Stimulated activated naive CD4-positive, alpha-beta T cell treated with Interleukin-2 at 50 U/mL for 16 hours (primary cell): ENCODE results near the gene NRF1.
"Not testable (repeated sequence)": the region's sequence is repeated elsewhere in the genome, so short reads cannot be mapped to it uniquely, and the experiment has no call there.

Source experiments
- DNase-seq: peaks from one replicate; lab custom pipeline; 2025; lab: John Stamatoyannopoulos, UW

Gene NRF1

GRCh38 chr7:129607471-129608120 lies 3.9 kb upstream of the NRF1 start:
- DNase-seq: peak; percentile 14

GRCh38 chr7:129609666-129610065 lies 1.9 kb upstream of the NRF1 start:
- no peak for DNase-seq

GRCh38 chr7:129610709-129611245 lies 743 bp upstream of the NRF1 start:
- no peak for DNase-seq

DNA sequence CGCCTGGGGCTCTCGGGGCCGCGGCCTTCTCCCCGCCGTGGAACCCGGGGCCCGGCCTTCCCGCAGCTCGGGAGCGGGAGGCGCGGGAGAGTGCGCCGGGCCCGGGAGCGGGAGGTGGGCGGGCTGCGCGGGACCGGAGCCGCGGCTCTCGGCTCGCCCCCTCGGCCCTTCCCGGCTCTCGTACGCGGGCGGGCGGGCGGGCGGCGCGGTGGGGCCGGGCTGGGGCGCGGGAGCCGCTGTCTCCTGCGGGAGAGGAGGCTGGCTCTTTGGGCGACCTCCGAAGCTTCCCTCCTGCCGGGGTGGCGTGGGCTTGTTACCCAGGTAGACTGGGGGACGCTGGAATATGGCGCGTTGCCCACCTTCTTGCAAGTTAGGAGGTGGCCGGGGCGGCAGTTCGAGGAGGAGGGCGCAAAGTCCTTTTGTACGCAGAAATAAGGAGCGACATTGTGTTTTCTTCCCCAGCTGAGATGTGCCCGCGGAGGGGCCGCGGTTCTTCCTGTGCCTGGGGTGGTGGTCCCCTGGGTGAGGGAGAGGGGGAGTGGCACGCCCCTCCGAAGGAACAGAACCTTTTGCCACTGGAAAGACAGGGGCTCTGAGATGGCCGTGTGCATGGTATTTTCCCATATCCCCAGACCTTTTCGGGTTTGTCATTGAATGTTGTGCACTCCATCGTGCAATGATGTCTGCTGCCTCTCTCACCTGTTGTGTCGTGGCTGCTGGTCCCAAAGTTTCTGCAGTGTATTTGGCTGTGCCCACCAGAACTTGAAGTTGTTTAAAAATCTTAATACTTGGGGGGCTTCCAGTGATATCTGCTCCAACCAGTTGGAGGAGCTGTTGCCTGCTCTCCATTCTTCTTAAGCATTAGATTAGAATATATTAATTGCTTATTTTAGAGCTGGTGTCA lies 844 bp downstream of the NRF1 start:
- DNase-seq: peak; percentile 18

GRCh38 chr7:129613016-129613337 lies 1.5 kb downstream of the NRF1 start:
- no peak for DNase-seq

GRCh38 chr7:129615018-129615417 lies 3.5 kb downstream of the NRF1 start:
- DNase-seq: no peak

- no peak for DNase-seq
Measured at GRCh38 chr7:129616530-129616929, 5.0 kb downstream of the NRF1 start.

DNA sequence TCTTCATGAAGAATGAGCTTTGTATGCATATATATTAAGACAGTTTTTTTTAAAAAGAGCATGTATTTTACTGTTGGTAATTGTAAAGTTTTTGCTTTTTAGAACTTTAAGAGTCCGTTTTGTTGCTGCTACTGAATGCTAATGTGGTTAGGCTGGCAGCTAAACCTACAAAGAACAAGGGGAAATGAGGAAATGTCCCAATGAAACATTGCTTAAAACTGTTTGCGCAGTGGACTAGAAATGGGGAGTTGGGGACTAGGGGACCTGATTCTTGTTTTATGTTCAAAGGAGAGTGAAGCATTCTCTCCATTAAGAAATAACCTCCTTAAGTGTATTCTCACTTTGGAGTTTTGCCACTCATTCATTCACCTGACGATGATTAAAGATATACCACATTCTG lies 5.7 kb downstream of the NRF1 start:
- no peak for DNase-seq

DNA sequence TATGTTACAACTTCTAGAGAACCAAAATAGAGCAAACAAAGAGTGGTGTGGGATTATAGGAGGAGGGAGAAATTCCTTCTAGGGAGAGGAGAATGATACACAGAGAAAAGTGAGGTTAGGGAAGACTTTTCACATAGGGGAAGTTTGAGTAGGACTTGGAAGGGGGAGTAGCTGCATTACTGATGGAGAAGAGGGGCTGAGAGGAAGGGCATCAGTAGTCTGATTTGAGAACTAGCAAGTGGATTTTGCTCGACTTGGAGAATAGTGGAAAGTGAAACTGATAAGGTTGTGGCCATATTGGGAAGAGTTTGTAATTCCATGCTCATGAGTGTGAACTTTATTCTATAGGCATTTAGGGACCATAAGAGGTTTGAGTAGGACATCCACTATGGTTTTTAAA lies 6.1 kb downstream of the NRF1 start:
- no peak for DNase-seq

GRCh38 chr7:129626896-129627295 lies 15.4 kb downstream of the NRF1 start:
- no peak for DNase-seq

DNA sequence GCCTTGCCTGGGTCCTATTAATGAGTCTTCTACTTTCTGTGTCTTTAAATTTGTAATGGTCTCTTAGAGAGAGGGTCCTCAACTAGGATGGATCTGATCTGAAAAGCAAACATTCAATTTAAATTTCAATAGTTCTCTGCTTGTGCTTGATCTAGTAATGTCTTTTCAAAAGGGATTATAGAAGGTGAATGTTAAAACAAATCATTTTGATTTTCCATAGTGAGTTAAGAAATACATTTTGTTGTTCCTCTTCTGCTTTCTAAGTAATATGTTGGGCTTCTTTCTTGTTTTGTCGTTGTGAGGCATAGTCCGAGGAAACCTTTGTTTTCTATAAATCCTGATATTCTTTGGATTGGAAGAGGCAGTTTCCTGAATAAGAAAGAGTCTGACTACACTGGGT lies 18.8 kb downstream of the NRF1 start:
- no peak for DNase-seq

GRCh38 chr7:129634361-129635034 lies 23.0 kb downstream of the NRF1 start:
- no peak for DNase-seq

DNA sequence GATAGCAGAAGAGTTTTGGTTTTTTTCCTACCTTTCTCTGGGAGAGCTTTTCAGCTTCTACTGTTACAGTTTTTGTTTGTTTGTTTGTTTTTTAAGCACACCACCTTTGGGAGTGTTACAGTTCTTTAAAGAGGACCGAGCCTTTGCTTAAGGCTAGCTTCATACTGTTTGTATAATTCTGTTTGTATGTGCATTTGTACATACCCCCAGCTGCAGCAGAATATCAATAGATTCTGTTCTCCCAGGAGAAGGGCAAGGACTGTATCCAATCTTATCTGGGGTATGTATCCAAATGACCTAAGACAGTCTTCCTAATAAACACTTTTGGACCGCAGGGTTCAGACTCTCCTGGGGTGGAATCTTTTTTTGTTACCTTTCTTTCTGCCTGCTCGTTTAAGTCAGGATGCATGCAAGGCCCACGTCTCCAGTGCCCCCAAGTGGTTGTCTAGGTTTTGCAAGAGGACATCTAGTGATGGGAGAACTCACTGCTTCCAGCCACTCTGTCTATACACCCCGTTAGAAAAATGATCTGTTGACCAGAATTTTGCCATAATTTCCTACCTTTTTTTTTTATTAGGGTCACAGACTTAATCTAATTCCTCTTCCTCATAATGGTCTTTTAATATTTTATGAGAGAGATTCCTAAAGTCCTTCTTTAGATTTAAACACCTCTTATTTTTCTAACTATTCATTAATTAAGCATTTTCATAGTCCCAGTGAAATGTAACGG lies 23.9 kb downstream of the NRF1 start:
- DNase-seq: peak; percentile 63

GRCh38 chr7:129636030-129636550 lies 24.6 kb downstream of the NRF1 start:
- DNase-seq: not testable (repeated sequence)

- no peak for DNase-seq
Measured at GRCh38 chr7:129636641-129637040, 25.1 kb downstream of the NRF1 start.

GRCh38 chr7:129640400-129640799 lies 28.9 kb downstream of the NRF1 start:
- DNase-seq: no peak

DNA sequence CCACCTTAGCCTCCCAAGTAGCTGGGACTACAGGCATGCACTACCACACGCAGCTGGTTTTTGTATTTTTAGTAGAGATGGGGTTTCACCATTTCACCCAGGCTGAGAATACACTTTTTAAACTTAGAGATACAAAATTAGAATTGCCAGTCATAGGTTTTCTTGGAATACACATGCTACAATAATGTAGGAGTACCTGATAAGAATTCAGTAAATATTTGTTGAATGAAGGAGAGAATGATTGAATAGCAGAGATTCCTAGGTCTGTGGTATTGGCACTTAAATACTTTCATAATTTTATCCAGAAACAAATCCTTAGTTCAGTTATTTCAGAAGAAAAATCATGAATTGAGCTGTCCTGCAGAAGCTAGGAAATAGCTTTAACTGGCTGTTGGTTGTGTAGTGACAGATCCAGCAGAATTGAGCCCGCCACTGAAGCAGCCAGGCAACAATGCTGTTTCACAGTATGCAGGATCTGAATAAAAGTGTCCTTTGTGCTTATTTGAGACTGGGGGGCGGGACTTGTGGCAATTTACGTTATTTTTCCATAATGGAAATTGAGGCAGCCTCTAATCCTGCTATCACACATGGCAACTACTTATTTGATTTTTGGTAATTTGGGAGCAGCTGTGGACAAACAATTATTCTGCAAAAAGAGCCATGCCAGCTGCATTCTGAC lies 31.5 kb downstream of the NRF1 start:
- no peak for DNase-seq

DNA sequence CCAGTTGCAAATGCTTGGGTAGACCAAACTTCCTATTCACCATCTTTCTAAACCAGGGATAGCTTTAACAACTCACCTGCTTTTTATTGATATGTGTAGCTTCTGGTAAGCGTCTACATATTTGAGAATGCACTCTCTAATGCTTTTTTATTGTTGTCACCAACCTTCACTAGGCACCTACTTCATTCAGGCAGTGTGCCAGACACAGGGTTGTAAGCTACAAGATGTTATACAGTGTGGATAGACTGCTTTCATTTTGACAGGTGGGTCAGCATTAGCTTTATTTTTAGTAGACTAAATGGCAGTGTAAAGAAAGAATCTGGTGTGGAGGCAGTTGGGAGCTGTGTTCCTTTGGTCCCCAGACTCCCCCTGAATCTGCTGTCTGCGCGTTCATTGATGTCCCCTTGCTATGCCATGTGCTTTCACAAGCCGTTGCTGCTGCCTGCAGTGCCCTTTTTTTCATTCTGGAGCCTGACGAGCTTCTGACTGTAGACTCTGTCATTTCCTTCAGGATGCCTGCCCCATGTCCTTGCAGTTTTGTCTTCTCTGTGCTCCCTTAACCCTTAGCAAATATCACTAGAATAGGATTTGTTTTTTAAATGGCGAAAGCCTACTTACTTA lies 32.1 kb downstream of the NRF1 start:
- DNase-seq: no peak

DNA sequence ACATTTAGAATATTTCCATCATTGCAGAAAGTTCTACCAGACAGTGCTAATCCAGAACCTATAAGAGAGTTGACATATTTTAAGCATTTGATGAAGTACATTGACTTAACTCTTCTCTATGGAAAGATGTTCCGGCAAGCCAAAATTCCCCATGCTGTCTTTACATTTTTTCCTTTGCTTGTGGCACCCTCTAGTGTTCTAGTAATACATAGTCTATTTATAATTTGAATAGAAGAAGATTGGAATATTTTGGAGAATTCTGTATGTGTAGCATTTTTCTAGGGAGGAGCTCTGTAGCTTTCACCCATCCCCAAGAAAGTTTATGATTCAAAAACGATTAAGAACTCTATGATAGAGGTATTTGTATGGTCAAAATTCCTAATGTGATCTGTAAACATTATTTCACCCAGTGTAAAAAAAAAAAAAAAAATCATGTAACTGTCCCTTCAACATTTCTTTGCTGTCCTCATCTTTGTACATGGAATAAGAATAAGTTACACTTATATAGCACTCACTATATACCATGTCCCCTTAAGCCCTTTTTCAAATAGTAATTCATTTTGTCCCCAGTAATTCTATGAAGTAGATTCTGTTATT lies 33.2 kb downstream of the NRF1 start:
- DNase-seq: no peak

DNA sequence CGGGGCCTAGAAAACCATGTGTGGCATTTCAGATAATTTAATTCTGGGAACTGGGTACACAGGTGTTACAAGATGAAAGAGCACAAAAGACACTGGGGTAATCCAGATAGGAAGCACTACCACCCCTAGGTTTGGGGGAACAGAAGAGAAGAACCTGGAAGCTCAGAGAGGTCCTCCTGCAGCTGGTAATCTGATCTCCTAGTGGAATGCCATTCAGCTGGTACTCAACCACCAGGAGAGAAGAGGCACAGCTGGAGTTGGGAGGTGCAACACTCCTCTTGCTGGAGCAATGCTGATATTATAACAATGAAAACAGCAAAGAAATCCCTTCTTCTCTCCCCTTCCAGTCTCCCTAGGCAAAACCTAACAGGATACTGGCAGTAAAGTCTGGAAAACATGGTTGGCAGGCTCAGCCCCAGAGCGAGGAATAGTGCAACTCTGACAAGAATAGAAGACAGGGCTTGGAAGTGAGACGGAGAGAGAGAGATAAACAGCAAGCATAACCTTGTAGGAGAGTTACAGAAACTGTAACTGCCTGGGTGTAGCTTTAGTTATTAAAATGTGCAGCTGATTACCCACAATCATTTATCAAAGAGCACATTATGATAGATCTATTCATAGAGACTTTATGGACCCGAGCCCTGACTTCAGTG lies 35.0 kb downstream of the NRF1 start:
- no peak for DNase-seq
